ENCODE results near the gene YTHDC1.

DNA sequence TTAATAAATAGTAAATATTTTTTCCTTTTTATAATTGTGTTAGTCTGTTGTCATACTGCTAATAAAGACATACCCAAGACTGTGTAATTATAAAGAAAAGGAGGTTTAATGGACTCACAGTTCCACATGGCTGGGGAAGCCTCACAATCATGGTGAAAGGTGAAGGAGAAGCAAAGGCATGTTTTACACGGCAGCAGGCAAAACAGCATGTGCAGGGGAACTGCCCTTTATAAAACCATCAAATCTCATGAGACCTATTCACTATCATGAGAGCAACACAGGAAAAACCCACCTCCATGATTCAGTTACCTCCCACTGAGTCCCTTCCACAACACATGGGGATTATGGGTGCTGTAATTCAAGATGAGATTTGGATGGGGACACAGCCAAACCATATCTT, 58.6 kb downstream of the YTHDC1 start:
- TF ChIP-seq EZH2 (IDR thresholded peaks at IDR 0.05; ENCODE audit: insufficient read depth, poor library complexity, severe bottlenecking) (no peak), EZH2phosphoT487 (IDR thresholded peaks at IDR 0.05; ENCODE audit: insufficient read depth, low read depth) (no peak)

Data from GM23248 (cell line).